GM18526 (cell line): ENCODE measurements around the gene VASP.

Experiments
- POLR2A ChIP-seq: IDR thresholded peaks from 3 replicates; pipeline ENCODE4 v1.6.1; 2011; ENCODE audit not compliant: insufficient read length; ENCODE audit errors: extremely low read depth

The VASP gene

GRCh38 chr19:45471931-45472562 is 35.2 kb upstream of the VASP start:
- TF ChIP-seq POLR2A, result no peak

DNA sequence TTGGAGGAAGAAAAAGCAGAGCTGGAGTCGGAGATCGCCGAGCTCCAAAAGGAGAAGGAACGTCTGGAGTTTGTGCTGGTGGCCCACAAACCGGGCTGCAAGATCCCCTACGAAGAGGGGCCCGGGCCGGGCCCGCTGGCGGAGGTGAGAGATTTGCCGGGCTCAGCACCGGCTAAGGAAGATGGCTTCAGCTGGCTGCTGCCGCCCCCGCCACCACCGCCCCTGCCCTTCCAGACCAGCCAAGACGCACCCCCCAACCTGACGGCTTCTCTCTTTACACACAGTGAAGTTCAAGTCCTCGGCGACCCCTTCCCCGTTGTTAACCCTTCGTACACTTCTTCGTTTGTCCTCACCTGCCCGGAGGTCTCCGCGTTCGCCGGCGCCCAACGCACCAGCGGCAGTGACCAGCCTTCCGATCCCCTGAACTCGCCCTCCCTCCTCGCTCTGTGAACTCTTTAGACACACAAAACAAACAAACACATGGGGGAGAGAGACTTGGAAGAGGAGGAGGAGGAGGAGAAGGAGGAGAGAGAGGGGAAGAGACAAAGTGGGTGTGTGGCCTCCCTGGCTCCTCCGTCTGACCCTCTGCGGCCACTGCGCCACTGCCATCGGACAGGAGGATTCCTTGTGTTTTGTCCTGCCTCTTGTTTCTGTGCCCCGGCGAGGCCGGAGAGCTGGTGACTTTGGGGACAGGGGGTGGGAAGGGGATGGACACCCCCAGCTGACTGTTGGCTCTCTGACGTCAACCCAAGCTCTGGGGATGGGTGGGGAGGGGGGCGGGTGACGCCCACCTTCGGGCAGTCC is 34.5 kb upstream of the VASP start:
- no peak for TF ChIP-seq POLR2A

DNA sequence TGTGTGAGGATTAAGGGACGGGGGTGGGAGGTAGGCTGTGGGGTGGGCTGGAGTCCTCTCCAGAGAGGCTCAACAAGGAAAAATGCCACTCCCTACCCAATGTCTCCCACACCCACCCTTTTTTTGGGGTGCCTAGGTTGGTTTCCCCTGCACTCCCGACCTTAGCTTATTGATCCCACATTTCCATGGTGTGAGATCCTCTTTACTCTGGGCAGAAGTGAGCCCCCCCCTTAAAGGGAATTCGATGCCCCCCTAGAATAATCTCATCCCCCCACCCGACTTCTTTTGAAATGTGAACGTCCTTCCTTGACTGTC is 34.0 kb upstream of the VASP start:
- TF ChIP-seq POLR2A, result no peak

GRCh38 chr19:45473682-45474605 is 33.3 kb upstream of the VASP start:
- no peak for TF ChIP-seq POLR2A

GRCh38 chr19:45474606-45475521 is 32.4 kb upstream of the VASP start:
- no peak for TF ChIP-seq POLR2A

DNA sequence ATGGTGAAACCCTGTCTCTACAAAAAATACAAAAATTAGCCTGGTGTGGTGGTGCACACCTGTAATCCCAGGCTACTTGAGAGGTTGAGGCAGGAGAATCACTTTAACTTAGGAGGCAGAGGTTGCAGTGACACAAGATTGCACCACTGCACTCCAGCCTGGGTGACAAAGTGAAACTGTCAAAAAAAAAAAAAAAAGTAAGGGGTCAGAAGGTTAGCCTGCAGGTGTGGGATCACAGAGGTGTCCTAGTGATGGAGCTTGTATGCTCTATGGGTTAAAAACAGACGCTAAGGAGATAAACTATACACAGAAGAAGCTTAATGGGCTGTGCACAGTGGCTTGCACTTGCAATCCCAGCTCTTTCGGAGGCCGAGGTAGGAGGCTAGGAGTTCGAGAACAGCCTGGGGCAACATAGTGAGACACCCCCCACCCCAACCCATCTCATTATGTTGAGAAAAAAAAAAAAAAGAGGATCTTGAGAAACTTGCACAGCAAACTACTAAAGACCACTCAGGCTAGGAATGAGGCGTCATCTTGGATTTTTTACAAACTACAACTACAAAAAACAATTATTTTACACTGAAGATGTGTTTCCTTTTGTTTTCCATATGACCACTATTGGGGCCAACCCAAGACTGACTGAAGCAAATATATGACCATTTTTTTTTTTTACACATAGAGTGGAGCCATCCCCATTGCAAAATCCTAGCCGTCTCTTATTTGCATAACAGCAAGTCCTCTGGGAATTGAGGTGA is 31.6 kb upstream of the VASP start:
- no peak for TF ChIP-seq POLR2A

- TF ChIP-seq POLR2A, result no peak
Measured at GRCh38 chr19:45476304-45476703, 31.0 kb upstream of the VASP start.

DNA sequence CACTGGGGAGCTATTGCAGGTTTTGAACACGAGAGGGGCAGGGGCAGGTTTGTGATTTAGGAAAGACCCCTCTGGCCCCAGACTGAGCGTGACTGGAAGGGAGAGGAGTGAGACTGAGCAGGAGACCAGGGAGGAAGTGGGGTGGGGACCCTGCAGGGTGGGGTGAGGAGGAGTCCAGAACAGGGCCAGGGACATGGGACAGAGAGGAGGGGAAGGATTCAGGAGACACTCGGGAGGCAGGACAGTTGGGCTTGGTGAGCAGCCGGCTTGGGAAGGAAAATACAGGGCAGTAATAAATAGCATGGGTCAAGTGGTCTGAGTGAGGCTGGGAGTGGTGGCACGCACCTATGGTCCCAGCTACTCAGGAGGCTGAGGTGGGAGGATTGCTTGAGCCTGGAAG is 30.1 kb upstream of the VASP start:
- no peak for TF ChIP-seq POLR2A

- TF ChIP-seq POLR2A, result no peak
Measured at GRCh38 chr19:45477713-45478453, 29.4 kb upstream of the VASP start.

DNA sequence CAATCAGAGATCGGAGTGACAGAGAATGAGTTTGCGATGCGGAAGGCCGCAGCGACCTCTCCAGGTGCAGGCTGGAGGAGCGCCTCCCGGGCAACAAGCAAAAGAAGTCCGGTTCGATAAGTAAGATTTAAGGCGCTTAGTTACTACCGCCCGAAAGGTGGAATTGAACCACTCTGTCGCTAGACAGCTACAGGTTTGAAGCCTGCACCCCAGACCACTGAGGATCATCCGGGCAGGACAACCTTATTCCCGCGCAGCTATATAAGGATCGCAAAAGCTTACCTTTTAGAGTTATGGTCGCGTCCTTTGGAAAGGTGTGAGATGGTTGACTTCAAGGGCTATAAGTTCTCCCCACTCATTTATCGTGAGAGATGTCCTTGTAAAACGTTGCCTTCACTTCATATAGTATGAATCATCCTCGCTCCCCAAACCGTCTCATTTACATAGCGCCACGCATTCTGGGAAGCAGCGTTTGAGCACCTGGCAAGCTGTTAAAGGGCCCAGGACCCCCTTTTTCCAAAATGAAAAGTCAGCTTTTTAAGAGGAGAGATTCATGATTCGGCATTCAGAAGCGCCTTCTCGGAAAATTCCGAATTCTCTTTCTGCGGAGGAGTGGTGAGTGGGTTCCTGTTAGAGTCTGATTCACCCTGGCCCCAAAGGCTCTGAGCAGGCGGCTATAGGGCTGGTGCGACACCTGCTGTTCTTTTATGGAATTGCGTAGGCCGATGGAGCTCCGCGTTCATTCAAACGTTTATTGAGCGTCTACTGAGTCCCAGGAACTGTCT is 28.6 kb upstream of the VASP start:
- TF ChIP-seq POLR2A, result peak; percentile 47

- no peak for TF ChIP-seq POLR2A
Measured at GRCh38 chr19:45483033-45483432, 24.2 kb upstream of the VASP start.

DNA sequence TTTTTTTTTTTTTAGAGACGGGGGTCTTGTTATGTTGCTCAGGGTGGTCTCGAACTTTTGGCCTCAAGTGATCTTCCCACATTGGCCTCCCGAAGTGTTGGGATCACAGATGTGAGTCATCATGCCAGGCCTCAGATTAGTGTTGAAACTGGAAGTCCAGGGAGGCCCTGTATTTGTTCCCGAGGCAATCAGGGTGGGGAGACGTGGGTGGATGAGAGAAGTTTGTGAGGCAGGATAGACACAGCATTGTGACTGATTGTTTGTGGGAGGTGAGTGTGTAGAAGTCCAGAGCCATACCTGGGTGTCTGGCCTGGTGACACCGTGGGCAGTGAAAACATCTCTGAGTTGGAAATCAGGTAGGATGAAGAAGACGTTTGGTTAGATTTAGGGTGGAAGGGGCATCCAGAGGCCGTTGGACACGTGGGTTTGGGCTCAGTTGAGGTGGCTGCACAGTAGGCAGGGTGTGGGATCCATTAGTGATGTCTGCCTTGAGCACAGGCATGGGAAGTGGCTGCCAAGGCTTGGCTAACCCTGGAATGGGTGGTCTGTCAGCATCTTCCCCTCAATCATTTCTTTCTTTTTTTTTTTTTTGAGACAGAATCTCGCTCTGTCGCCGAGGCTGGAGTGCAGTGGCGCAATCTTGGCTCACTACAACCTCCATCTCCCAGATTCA is 22.9 kb upstream of the VASP start:
- no peak for TF ChIP-seq POLR2A
